Body of pancreas (tissue), 4 donors: Measurements from ENCODE around the gene MYO5A. TPM values are rescaled to one million over a fixed set of nuclear protein-coding genes. Genes with fewer than 3 reads are reported as not detected.

Experiments used
- ATAC-seq: fragments of 150-250 bp; one replicate; pipeline ENCODE4 v1.9.1; 2016
- DNase-seq, 4 donors: peaks; one replicate each; pipeline ENCODE4 v3.0.0-alpha.2; 2019
- H3K27ac ChIP-seq, 4 donors: fragments of 200-600 bp; sonication (generic); 1 replicate in 3 of 4; 2 replicates in 1 of 4; pipeline versions ENCODE4 v1.5.1 to v1.6.1; 2016 to 2019; ENCODE audit warnings: mild to moderate bottlenecking in 1 of 4, mixed read lengths in 1 of 4, moderate library complexity in 1 of 4
- H3K27me3 ChIP-seq, 2 donors: fragments of 200-600 bp; sonication (generic); one replicate each; pipeline ENCODE4 v1.6.0; 2016; ENCODE audit warnings: mild to moderate bottlenecking in 1 of 2
- H3K36me3 ChIP-seq, 2 donors: fragments of 200-600 bp; sonication (generic); replicated peaks in 1 of 2; 2 replicates each; pipeline ENCODE4 v1.5.1; 2016; ENCODE audit warnings: low read depth in 2 of 2; ENCODE audit not compliant: insufficient read depth in 1 of 2
- H3K4me1 ChIP-seq: fragments of 200-600 bp; sonication (generic); one replicate; pipeline ENCODE4 v1.6.0; 2016
- H3K4me3 ChIP-seq, 2 donors: fragments of 200-600 bp; sonication (generic); 1 replicate in 1 of 2; 2 replicates in 1 of 2; pipeline ENCODE4 v1.5.1; 2016 to 2019
- H3K9me3 ChIP-seq, 3 donors: fragments of 200-600 bp; sonication (generic); 1 replicate in 2 of 3; 2 replicates in 1 of 3; pipeline ENCODE4 v1.5.1; 2016
- POLR2A ChIP-seq, 3 donors: fragments of 450-650 bp; IDR thresholded peaks; one replicate each; pipeline ENCODE4 v1.6.1; 2016; ENCODE audit warnings: antibody characterized with exemption in 3 of 3, mild to moderate bottlenecking in 2 of 3
- WGBS, 2 donors: methylation state at CpG; one replicate each; pipeline ENCODE4 v1.1.5; 2017; 5-methylcytosine and 5-hydroxymethylcytosine counted together
- intact Hi-C: fragments of 100-400 bp; cut with DNase I; formaldehyde crosslinking; loops from one replicate; pipeline ENCODE4 v1.15.1; 2023
- total RNA-seq, 2 donors: library from RNA; depleted of rRNA; stranded (reverse); fragments of >200 nt; gene quantifications; one replicate each; pipeline ENCODE4 v1.1.0, GENCODE V29; 2016
- TF ChIP-seq, protein P1 (sequence below), 7 experiments: fragments of 450-650 bp in 4 of 7; fragments of 200-600 bp in 3 of 7; sonication (generic) in 3 of 7; IDR thresholded peaks; one replicate each; pipeline ENCODE4 v1.5.1; 2016 to 2019; ENCODE audit warnings: antibody characterized with exemption in 7 of 7

MYO5A gene
- total RNA-seq, 2 donors from 2014 or later: 8.2 to 11.9 TPM

DNA sequence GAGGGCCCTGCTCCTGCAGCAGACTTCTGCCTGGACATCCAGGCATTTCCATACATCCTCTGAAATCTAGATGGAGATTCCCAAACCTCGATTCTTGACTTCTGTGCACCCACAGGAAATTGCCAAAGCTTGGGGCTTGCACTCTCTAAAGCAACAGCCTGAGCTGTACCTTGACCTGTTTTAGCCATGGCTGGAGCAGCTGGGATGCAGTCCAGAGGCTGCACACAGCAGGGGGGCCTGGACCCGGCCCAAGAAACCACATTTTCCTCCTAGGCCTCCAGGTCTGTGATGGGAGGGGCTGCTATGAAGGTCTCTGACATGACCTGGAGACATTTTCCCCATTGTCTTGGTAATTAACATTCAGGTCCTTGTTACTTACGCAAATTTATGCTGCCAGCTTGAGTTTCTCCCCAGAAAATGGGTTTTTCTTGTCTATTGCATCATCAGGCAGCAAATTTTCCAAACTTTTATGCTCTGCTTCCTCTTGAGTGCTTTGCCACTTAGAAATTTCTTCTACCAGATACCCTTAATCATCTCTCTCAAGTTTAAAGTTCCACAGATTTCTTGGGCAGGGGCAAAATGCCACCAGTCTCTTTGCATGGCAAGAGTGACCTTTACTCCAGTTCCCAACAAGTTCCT lies 11.8 kb upstream of the MYO5A start:
- peak in 1 of 4 donors; percentile 13 for DNase-seq
- no peaks in the 10 kb centered on the region for H3K9me3 ChIP-seq
- H3K4me1 ChIP-seq: no peaks in the 10 kb centered on the region
- no peak for ATAC-seq
- H3K27ac ChIP-seq: no peak overlapping the region
- no peak for TF ChIP-seq POLR2A (IDR thresholded peaks at IDR 0.05)
- TF ChIP-seq, protein P1, sequence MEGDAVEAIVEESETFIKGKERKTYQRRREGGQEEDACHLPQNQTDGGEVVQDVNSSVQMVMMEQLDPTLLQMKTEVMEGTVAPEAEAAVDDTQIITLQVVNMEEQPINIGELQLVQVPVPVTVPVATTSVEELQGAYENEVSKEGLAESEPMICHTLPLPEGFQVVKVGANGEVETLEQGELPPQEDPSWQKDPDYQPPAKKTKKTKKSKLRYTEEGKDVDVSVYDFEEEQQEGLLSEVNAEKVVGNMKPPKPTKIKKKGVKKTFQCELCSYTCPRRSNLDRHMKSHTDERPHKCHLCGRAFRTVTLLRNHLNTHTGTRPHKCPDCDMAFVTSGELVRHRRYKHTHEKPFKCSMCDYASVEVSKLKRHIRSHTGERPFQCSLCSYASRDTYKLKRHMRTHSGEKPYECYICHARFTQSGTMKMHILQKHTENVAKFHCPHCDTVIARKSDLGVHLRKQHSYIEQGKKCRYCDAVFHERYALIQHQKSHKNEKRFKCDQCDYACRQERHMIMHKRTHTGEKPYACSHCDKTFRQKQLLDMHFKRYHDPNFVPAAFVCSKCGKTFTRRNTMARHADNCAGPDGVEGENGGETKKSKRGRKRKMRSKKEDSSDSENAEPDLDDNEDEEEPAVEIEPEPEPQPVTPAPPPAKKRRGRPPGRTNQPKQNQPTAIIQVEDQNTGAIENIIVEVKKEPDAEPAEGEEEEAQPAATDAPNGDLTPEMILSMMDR (IDR thresholded peaks at IDR 0.05): no peak
- intact Hi-C loops: no loop called here
- no peak overlapping the region for H3K4me3 ChIP-seq
- no peaks in the 10 kb centered on the region for H3K36me3 ChIP-seq
- 63 to 94% methylated on average over 1 to 3 of the region's 3 CpGs for WGBS, 2 donors
- no peaks in the 10 kb centered on the region for H3K27me3 ChIP-seq

DNA sequence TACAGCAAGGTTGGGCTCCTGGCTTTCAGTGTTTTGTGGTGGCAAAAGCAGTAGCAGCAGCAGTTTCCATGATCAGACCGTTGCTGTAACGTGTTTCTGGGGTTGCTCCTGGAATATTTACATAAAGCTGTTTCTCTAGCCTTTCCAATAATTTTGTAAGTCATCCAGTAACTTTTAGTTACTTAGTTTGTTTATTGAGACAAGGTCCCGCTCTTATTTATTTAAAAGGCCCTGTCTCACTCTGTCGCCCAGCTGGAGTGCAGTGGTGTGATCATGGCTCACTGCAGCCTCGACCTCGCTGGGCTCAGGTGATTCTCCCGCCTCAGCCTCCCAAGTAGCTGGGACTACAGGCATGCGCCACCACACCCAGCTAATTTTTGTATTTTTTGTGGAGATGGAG lies 8.8 kb upstream of the MYO5A start:
- Histone ChIP-seq H3K27ac (no peak overlapping the region), H3K27me3 (no peaks in the 10 kb centered on the region), H3K9me3 (no peaks in the 10 kb centered on the region), H3K4me1 (no peaks in the 10 kb centered on the region), H3K36me3 (no peaks in the 10 kb centered on the region), H3K4me3 (no peak overlapping the region)
- no peak for ATAC-seq
- intact Hi-C loops: no loop called here
- TF ChIP-seq POLR2A (IDR thresholded peaks at IDR 0.05): no peak
- TF ChIP-seq, protein P1 (IDR thresholded peaks at IDR 0.05): no peak
- no peak for DNase-seq
- 92% methylated on average over 8 of the region's 8 CpGs for WGBS, 2 donors

- TF ChIP-seq, protein P1 (IDR thresholded peaks at IDR 0.05): no peak
- TF ChIP-seq POLR2A (IDR thresholded peaks at IDR 0.05): no peak
- H3K9me3 ChIP-seq: no peaks in the 10 kb centered on the region
- no peak overlapping the region for H3K4me3 ChIP-seq
- no peaks in the 10 kb centered on the region for H3K27me3 ChIP-seq
- intact Hi-C loops: no loop called here
- ATAC-seq (no peak), DNase-seq (no peak)
- peaks cover 16% of the 10 kb centered on the region for H3K4me1 ChIP-seq
- no peak overlapping the region for H3K27ac ChIP-seq
- no peaks in the 10 kb centered on the region for H3K36me3 ChIP-seq
- 61 to 74% methylated on average over 2 of the region's 2 CpGs for WGBS, 2 donors
These were observed 3.7 kb upstream of the MYO5A start for GRCh38 chr15:52532427-52532826.

DNA sequence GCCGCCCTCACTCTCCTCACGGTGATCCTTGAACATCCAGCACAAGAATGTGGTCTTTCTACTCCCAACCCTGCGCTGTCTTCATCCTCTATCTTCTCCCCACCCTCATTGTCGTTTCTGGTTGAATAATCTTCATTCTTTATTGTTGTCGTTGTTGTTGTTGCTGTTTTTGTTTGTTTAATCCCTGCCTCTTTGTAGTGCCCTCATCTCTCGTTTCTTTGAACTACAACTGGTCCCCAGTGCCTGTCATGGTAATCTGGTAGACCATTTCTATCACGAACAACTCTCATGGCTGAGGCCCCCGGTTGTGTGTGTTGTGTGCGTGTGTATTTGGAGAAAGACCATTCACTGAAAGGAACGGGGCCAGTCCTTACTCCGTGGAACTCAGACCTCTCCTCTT lies 1.3 kb upstream of the MYO5A start:
- DNase-seq: no peak
- no peak for TF ChIP-seq POLR2A (IDR thresholded peaks at IDR 0.05)
- TF ChIP-seq, protein P1 (IDR thresholded peaks at IDR 0.05): no peak
- no peak for ATAC-seq
- no peak overlapping the region for H3K27ac ChIP-seq
- H3K27me3 ChIP-seq: no peaks in the 10 kb centered on the region
- H3K4me3 ChIP-seq: no peak overlapping the region
- no peaks in the 10 kb centered on the region for H3K36me3 ChIP-seq
- no peaks in the 10 kb centered on the region for H3K9me3 ChIP-seq
- peaks cover 17% of the 10 kb centered on the region for H3K4me1 ChIP-seq
- intact Hi-C loops: no loop called here
- WGBS, 2 donors: 22 to 34% methylated on average over 11 of the region's 11 CpGs

DNA sequence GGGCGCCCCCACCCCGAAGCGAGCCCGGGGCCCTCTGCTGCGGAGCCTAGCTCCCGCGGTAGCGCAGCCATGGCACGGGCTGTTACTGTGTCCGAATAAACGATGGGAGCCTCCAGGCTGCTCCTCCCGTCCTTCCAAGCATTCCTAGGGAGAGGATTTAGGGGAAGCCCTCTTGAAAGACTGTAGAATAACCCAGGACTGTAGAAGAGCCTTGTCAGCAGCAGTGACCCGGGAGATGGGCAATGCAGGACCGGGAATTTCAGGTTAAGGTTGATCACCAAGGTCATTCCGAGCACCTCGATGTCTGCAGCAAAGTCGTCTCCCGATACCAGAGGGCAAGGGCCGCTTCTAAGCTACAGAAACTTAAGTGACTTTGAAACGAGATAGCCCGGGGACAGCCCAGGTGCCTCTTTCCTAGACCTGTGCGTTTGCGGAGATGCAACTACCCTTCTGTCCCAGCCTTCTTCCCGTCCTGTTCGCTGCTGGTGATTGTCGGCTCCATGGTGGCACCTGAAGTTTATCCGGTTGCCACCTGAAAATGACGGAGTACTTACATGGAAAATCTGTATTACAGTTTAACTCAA lies 753 bp upstream of the MYO5A start:
- 2% methylated on average over 20 to 28 of the region's 28 CpGs for WGBS, 2 donors
- peaks cover 17% of the 10 kb centered on the region for H3K4me1 ChIP-seq
- TF ChIP-seq, protein P1 (IDR thresholded peaks at IDR 0.05): no peak
- TF ChIP-seq POLR2A (IDR thresholded peaks at IDR 0.05): no peak
- intact Hi-C loops: no loop called here
- DNase-seq (peak in 1 of 4 donors; percentile 13), ATAC-seq (no peak)
- no peaks in the 10 kb centered on the region for H3K27me3 ChIP-seq
- H3K4me3 ChIP-seq: peak overlapping the region; percentile 21 to 62
- peak overlapping the region; percentile 25 to 73 (median 43) for H3K27ac ChIP-seq
- no peaks in the 10 kb centered on the region for H3K9me3 ChIP-seq
- no peaks in the 10 kb centered on the region for H3K36me3 ChIP-seq
